Caco-2 (cell line): Measurements from ENCODE around the gene ADAMTSL1. TPM values are rescaled to one million over a fixed set of nuclear protein-coding genes. Genes with fewer than 3 reads are reported as not detected.

Source experiments
- BruUV-seq: library from RNA; stranded (reverse); fragments of 400-500 nt; replicated peaks from 2 replicates; lab custom pipeline; 2021; lab: Mats Ljungman, UMichigan
- CTCF ChIA-PET: fragments of 300-600 bp; sonication (Branson Sonifier 250); formaldehyde crosslinking; loops from one replicate; lab custom pipeline; 2022; ENCODE audit warnings: antibody characterized with exemption; lab: Charles Lee
- POLR2A ChIA-PET: fragments of 300-600 bp; sonication (Branson Sonifier 250); formaldehyde crosslinking; loops from one replicate; lab custom pipeline; 2022; ENCODE audit warnings: antibody characterized with exemption; lab: Charles Lee
- DNase-seq, 2 experiments: peaks; one replicate each; pipeline versions ENCODE4 v3.0.0 to v3.0.0-alpha.2; 2020 to 2022
- H3K27me3 ChIP-seq: replicated peaks from 2 replicates; pipeline ENCODE4 v1.6.0; 2011; ENCODE audit warnings: low read length; ENCODE audit not compliant: control insufficient read depth, insufficient read depth
- H3K36me3 ChIP-seq: 2 replicates; pipeline ENCODE4 v1.5.1; 2011; ENCODE audit warnings: low read length; ENCODE audit not compliant: control insufficient read depth, insufficient read depth
- H3K4me1 ChIP-seq: fragments of 250-450 bp; sonication (Bioruptor Pico); 2 replicates; pipeline ENCODE4 v1.5.1; 2020; ENCODE audit warnings: mild to moderate bottlenecking
- H3K4me3 ChIP-seq: 2 replicates; pipeline ENCODE4 v1.5.1; 2011; ENCODE audit warnings: low read depth, mild to moderate bottlenecking, control low read depth, low read length
- H3K9me3 ChIP-seq: fragments of 250-450 bp; sonication (Bioruptor Pico); 2 replicates; pipeline ENCODE4 v1.5.1; 2020; ENCODE audit warnings: mild to moderate bottlenecking, moderate library complexity
- H3K27ac Mint-ChIP-seq: one replicate; pipeline ENCODE4 v1.8.0; 2022; ENCODE audit warnings: mixed read lengths; ENCODE audit not compliant: unreplicated experiment
- H3K27me3 Mint-ChIP-seq: one replicate; pipeline ENCODE4 v1.8.0; 2022; ENCODE audit warnings: mixed read lengths; ENCODE audit not compliant: insufficient read depth, unreplicated experiment
- H3K36me3 Mint-ChIP-seq: one replicate; pipeline ENCODE4 v1.8.0; 2022; ENCODE audit warnings: mild to moderate bottlenecking, mixed read lengths; ENCODE audit not compliant: insufficient read depth, unreplicated experiment
- H3K4me1 Mint-ChIP-seq: one replicate; pipeline ENCODE4 v1.8.0; 2022; ENCODE audit warnings: low read depth, mixed read lengths; ENCODE audit not compliant: unreplicated experiment
- H3K4me3 Mint-ChIP-seq: one replicate; pipeline ENCODE4 v1.8.0; 2022; ENCODE audit warnings: mild to moderate bottlenecking, moderate library complexity, mixed read lengths; ENCODE audit not compliant: unreplicated experiment
- H3K9me3 Mint-ChIP-seq: one replicate; pipeline ENCODE4 v1.8.0; 2022; ENCODE audit warnings: mixed read lengths; ENCODE audit not compliant: unreplicated experiment
- intact Hi-C: fragments of 100-400 bp; cut with micrococcal nuclease; formaldehyde crosslinking; loops from one replicate; pipeline ENCODE4 v1.10.0; 2022; ENCODE audit not compliant: unreplicated experiment
- total RNA-seq: library from RNA; stranded (reverse); gene quantifications from 2 replicates; pipeline ENCODE4 v1.2.3, GENCODE V29; 2022
- TF ChIP-seq, protein P1 (sequence below), 2 experiments: fragments of 200-600 bp in 1 of 2; IDR thresholded peaks; 1 replicate in 1 of 2; 2 replicates in 1 of 2; pipeline versions ENCODE4 v1.5.1 to v1.8.0; 2011 to 2022; ENCODE audit warnings: antibody characterized with exemption in 1 of 2, control low read depth in 1 of 2, inconsistent platforms in 1 of 2, low read depth in 1 of 2, low read length in 1 of 2, mild to moderate bottlenecking in 1 of 2, moderate library complexity in 1 of 2; ENCODE audit not compliant: insufficient read depth in 1 of 2, severe bottlenecking in 1 of 2, unreplicated experiment in 1 of 2

The ADAMTSL1 gene
- total RNA-seq, 1 experiment from 2014 or later, result not detected

DNA sequence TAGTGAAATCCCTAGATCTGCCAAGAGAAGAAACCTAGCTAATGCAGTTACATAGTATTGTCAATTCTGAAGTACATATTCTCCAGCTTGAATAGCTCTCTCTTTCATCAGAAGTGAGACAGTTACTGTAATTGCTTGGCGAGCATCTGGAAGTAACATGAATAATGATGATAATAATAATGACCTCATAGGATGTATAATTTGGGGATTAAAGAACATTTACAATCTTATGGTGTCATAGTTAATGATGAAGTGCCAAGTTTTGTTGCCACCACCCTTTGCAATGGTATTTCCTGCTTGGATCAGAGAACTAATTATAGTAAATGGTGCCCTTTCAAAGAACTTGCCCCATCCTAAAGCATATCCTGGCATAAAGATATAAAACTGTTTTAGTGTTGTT lies 201.4 kb downstream of the ADAMTSL1 start:
- no TSS peak for BruUV-seq
- no peak overlapping the region for H3K27ac Mint-ChIP-seq
- ChIA-PET CTCF (no interaction called here), POLR2A (no interaction called here)
- intact Hi-C loops, result no loop called here
- H3K4me3 ChIP-seq, result no peak overlapping the region
- no peaks in the 10 kb centered on the region for H3K36me3 ChIP-seq
- H3K9me3 Mint-ChIP-seq, result no peaks in the 10 kb centered on the region
- H3K27me3 Mint-ChIP-seq, result peaks cover 5% of the 10 kb centered on the region
- no peaks in the 10 kb centered on the region for H3K4me1 ChIP-seq
- no peaks in the 10 kb centered on the region for H3K4me1 Mint-ChIP-seq
- DNase-seq, result no peak
- no peak overlapping the region for H3K4me3 Mint-ChIP-seq
- TF ChIP-seq, protein P1, sequence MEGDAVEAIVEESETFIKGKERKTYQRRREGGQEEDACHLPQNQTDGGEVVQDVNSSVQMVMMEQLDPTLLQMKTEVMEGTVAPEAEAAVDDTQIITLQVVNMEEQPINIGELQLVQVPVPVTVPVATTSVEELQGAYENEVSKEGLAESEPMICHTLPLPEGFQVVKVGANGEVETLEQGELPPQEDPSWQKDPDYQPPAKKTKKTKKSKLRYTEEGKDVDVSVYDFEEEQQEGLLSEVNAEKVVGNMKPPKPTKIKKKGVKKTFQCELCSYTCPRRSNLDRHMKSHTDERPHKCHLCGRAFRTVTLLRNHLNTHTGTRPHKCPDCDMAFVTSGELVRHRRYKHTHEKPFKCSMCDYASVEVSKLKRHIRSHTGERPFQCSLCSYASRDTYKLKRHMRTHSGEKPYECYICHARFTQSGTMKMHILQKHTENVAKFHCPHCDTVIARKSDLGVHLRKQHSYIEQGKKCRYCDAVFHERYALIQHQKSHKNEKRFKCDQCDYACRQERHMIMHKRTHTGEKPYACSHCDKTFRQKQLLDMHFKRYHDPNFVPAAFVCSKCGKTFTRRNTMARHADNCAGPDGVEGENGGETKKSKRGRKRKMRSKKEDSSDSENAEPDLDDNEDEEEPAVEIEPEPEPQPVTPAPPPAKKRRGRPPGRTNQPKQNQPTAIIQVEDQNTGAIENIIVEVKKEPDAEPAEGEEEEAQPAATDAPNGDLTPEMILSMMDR (IDR thresholded peaks at IDR 0.05; ENCODE audit: insufficient read depth in 1 of 2, low read depth in 1 of 2, low read length in 1 of 2, severe bottlenecking in 1 of 2, unreplicated experiment in 1 of 2), result no peak
- no peaks in the 10 kb centered on the region for H3K9me3 ChIP-seq
- no peaks in the 10 kb centered on the region for H3K36me3 Mint-ChIP-seq
- H3K27me3 ChIP-seq, result no peaks in the 10 kb centered on the region

- TF ChIP-seq, protein P1 (IDR thresholded peaks at IDR 0.05; ENCODE audit: insufficient read depth in 1 of 2, low read depth in 1 of 2, low read length in 1 of 2, severe bottlenecking in 1 of 2, unreplicated experiment in 1 of 2), result no peak
- no peak overlapping the region for H3K27ac Mint-ChIP-seq
- H3K9me3 ChIP-seq, result no peaks in the 10 kb centered on the region
- H3K36me3 ChIP-seq, result no peaks in the 10 kb centered on the region
- POLR2A ChIA-PET, result no interaction called here
- no peak overlapping the region for H3K4me3 Mint-ChIP-seq
- H3K36me3 Mint-ChIP-seq, result no peaks in the 10 kb centered on the region
- CTCF ChIA-PET, result no interaction called here
- no peak overlapping the region for H3K4me3 ChIP-seq
- no peaks in the 10 kb centered on the region for H3K9me3 Mint-ChIP-seq
- H3K4me1 ChIP-seq, result no peaks in the 10 kb centered on the region
- intact Hi-C loops, result no loop called here
- no TSS peak for BruUV-seq
- no peak for DNase-seq
- no peaks in the 10 kb centered on the region for H3K4me1 Mint-ChIP-seq
- H3K27me3 Mint-ChIP-seq, result peaks cover 7% of the 10 kb centered on the region
- no peaks in the 10 kb centered on the region for H3K27me3 ChIP-seq
Measured at GRCh38 chr9:18675973-18676372, 202.0 kb downstream of the ADAMTSL1 start.

- no peaks in the 10 kb centered on the region for H3K4me1 ChIP-seq
- H3K36me3 Mint-ChIP-seq, result no peaks in the 10 kb centered on the region
- no peak overlapping the region for H3K4me3 ChIP-seq
- POLR2A ChIA-PET, result no interaction called here
- H3K27ac Mint-ChIP-seq, result no peak overlapping the region
- H3K36me3 ChIP-seq, result no peaks in the 10 kb centered on the region
- no peaks in the 10 kb centered on the region for H3K27me3 ChIP-seq
- intact Hi-C loops, result no loop called here
- H3K27me3 Mint-ChIP-seq, result peaks cover 3% of the 10 kb centered on the region
- CTCF ChIA-PET, result no interaction called here
- TF ChIP-seq, protein P1 (IDR thresholded peaks at IDR 0.05; ENCODE audit: insufficient read depth in 1 of 2, low read depth in 1 of 2, low read length in 1 of 2, severe bottlenecking in 1 of 2, unreplicated experiment in 1 of 2), result no peak
- no peaks in the 10 kb centered on the region for H3K9me3 Mint-ChIP-seq
- H3K9me3 ChIP-seq, result no peaks in the 10 kb centered on the region
- no peak for DNase-seq
- no peak overlapping the region for H3K4me3 Mint-ChIP-seq
- H3K4me1 Mint-ChIP-seq, result no peaks in the 10 kb centered on the region
- BruUV-seq, result no TSS peak
Measured at GRCh38 chr9:18676525-18676924, 202.6 kb downstream of the ADAMTSL1 start.
